ENCODE measurements around the gene GJB6.

The GJB6 gene

DNA sequence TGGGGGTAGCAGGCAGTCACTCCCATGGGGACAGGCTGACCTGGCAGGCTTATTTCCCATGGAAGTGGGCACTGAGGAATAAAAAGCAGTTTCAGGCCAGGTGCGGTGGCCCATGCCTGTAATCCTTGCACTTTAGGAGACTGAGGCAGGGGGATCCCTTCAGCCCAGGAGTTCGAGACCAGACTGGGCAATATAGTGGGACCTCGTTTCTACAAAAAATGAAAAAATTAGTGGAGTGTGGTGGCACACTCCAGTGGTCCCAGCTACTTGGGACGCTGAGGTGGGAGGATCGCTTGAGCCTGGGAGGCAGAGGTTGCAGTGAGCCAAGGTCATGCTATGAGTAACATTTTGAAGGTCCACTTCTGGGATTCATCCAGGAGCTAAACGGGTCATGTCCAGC, 45.3 kb downstream of the GJB6 start:
- no peak for DNase-seq (ENCODE audit: low spot score)

DNA sequence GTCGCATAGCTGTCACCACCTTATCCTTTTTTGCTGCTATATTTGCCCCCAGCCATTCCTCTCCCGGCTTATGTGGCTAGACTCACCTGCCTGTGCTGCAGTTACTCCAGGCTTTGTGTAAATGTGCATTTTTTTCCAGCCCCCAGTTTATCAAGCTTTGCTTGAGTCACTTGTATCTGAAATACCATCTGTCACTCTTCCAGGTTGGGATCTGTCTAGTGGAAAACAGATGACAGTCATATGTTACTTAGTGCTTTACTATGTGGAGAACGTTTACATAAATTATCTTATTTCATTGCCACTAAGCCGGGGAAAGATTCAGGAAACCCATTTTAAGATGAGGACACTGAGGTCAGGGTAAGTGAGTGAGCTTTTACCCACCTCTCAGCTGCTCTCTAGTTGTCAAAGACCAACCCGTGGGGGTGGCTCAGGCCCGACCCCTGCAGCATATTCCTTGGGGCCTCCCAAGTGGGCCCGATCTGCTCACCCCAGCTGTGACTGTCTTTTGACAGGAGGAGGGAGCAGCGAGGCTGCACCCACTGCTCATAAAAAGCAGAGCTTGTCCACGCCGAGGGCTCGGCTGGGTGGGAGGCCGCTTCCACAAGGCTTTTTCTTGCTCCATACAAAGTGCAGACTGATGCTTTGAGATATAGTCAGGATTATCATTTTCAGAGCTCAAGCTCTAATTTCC, 46.6 kb downstream of the GJB6 start:
- no peak for DNase-seq (ENCODE audit: low spot score)

DNA sequence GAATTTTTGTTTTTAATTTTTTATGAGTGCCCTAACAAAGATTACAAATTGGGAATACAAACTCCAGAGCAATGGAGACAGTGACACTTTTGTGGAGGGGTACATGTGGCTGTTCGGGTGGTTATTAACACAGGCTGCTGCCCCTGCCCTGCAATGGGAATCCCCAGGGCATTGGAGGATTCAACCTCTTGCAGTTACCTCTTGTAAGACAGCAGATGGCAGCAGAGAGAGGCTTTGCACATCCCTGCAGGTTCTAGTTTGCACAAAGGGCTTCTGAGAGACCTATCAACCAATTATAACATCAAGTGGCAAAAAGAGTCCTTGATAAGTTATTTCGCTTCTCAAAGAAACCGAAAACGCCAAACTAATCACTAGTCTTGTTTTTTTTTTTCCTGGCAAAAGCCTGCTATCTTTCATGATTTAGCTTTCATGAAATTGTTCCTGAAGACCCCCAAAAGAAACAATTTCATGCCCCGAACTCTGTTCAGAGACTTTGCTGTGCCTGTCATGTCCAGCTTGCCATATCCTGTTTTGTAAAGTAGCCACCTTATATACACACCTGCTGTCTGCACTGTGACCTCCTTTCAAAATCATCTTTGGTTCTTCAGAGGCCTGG, 49.8 kb downstream of the GJB6 start:
- peak; percentile 76 for DNase-seq (ENCODE audit: low spot score)

DNA sequence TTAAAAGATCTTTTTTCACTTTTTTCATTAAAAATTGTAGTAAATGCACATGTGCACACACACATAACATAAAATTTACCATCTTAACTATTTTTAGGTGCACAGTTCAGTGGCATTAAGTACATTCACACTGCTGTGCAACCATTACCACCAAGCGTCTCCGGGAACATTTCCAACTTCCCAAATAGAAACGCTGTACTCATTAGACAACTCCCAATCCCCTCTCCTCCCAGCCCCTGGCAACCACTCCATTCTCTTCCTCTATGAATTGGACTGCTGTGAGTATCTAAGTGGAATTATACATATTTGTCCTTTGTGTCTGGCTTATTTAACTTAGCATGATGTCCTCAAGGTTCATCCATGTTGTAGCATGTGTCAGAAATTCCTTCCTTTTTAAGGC, 50.9 kb downstream of the GJB6 start:
- no peak for DNase-seq (ENCODE audit: low spot score)

DNA sequence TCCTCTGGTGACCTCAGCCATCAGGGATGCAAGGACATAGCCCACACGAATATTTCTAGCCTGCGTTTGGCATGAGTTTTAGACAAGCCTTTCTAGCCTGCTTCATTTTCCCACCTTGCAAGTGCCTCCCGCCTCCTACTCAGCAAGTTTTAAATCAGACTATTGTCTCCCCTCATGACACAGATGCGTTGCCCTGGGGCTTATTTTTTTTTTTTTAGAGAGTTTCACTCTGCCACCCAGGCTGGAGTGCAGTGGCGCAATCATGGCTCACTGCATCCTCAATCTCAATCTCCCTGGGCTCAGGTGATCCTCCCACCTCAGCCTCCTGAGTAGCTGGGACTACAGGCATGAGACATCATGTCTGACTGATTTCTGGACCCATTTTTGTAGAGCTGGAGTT, 54.0 kb downstream of the GJB6 start:
- DNase-seq (ENCODE audit: low spot score): no peak

DNA sequence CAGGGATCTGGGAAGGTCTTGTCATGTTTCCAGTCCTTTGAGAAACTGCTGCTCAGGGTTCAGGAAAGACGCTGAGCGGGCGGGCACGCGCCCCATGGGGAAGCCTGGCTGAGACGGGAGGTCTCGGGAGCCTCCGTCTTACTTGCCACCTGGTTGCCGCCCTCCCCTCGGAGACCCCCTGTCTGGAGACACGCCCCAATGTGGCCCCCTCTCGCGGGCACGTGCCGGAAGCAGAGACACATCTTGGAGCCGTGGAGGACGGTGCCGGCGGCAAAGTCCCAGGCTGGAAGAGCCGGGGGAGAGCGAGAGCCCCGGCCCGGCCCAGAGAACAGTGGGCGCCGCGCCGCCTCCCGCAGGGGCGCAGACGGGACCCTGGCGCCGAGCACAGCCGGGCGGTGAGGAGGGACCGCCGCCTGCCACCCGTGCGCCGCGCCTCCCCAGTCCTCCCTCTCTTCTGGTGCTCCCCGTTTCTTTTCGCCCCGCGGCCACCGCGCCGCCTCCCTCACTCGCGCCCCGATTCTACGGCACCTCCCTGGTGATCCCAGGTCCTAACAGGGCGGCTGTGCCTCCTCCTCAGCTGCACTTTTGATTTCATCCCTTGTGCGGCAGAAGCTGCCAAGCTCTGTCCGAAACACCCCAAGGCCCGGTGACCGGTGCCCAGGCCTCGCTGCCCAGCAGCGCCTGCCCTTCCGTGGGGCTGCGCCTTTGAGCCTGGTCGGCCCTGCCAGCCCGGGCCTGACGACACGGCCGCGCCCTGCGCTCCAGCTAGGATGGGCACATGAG, 54.9 kb downstream of the GJB6 start:
- no peak for DNase-seq (ENCODE audit: low spot score)

DNA sequence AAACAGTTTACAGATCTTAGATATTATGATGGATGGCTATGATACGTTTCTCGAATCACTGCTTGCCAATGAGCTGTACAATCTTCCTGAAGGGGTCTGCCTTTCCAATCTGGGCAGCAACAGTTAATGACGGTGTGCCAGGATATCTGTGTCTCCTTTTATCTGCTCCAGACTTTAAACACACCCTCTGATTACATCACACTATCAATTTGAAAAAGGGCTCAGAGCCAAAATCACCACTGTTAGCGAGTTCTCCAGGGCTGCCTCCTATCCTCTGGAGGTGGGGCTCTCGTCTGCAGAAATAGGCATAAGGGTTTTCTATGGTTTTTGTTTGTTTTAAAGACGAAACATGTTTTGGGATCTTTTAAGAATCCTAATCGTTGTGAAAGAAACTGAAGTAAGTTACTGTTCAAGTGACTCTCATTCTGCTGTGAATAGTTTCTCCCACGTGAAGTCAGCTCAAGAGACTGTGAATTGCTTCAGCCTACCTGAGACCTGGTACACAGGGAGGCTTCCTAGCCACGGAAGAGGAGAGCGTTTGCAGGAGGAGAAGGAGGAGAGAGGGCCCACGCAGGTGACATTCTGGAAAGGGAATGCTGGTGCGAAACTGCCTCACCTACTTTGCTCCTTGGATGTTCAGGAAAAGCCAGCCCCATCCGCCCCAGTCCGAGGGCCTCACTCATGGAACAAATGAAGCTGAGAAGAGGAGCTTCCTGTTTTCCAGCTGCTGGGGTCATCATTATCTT, 56.0 kb downstream of the GJB6 start:
- no peak for DNase-seq (ENCODE audit: low spot score)

DNA sequence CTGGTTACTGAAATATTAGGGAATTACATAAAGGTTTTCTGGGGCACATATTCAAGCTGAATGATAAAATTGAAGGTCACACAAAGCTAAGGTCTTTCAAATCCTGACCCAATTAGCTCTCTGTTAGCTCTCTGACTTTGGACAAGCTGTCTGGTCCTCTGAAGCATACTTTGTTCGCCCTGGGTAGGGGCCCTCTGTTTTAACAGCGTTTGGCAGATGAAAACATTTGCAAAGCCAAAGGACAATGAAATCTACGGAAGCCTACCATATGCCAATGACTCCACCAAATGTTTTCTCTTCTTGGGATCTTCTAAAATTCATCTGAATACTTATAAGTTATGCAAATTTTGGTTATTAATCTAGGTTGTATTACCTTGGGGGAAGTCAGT, 56.7 kb downstream of the GJB6 start:
- no peak for DNase-seq (ENCODE audit: low spot score)

DNA sequence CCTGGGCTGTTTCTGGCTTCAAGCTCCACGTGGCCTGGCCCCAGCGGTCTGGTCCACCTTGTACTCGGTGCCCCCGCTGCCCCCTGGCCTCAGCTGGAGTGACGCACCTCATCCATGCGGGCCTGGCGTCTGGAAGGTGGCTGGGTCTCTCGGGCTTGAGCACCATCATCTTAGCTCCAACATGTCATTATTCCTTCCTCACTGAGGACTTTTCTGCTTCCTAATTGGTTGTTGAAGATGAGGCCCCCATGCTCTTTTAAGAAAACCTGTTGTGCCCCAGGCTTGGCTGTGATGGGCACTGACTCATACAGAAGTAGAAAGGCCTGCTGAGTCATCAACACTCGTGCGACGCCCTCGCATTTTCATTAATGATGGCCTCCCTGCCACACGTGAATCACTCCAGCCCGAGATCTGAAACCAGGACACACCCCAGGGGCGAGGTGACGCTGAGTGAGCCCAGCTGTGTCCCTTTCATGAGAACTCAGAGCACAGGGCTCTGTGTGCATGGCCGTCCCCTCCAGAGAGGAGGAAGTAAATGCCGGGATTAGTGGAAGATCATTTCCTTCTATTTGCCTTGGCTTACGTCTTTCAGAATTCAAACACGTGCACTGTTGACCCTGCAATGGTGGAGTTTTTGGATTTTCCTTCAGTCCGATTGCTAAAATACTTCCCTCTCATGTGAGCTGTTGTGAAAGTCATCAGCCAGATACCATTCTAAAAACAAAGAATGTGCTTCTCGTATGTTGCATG, 57.3 kb downstream of the GJB6 start:
- DNase-seq (ENCODE audit: low spot score): peak; percentile 70

DNA sequence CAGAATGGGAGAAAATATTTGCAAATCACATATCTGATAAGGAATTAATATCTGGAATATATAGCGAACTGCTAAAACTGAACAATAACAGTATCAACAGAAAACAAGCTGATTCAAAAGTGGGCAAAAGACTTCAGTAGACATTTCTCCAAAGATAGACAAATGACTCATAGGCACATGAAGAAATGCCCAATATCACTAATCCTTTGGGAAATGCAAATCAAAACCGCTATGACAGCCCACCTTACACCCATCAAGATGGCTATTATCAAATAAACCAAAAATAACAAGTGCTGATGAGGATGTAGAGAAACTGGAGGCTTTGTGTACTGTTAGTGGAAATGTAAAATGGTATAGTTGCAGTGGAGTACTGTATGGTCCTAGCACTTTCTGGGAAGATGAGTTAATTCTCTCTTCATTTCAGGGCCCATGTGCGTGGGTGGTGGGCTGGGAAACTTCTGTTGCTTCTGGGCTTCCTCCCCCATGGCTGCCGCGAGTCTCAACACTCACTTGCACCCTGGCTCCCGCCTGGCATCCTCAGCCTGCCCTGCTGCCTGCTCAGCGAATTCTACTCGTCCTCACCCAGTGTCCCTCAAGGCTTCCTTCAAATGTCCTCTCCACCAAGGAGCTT, 58.9 kb downstream of the GJB6 start:
- DNase-seq (ENCODE audit: low spot score): no peak

All from kidney capillary endothelial cell (primary cell).